ENCODE measurements around the gene PLXND1.
"Not testable (repeated sequence)": the region's sequence is repeated elsewhere in the genome, so short reads cannot be mapped to it uniquely, and the experiment has no call there.

The PLXND1 gene

DNA sequence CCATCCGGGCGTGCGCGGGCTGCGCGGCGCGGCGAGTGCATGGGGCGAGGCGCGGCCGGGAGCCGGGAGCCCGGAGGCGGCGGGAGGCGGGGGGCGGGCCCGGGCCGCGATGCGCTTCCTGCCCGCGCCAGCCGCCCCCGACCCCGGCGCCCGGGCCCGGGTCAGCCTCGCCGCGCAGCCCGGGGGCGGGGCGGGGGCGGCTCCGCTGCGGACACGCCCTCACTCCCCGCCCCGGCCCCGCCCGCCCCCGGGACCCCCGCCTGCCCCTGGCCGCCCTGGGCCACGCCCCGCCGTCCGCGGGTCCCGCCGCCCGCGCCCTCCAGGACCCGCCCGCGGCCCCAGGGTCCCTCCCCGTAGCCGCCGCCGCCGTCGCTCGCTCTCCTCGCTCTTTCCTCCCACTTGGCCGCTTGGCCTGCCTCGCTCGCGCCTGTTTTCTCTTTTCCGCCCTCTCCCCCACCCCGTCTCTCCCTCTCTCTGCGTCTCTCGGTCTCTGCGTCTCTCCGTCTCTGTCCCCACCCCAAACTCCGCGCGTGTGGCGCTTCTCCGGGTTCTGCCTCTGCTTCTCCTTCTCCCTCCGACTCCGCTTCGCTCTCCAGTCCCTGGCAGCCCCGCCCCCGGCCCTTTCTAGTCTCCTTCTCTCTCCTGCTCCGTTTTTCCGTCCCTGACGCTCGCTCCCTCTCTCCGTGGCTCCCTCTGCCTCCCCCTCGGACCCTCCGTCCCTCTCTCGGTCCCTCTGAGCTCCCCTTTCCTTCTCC, at the start of gene PLXND1:
PLXND1 (minus strand) TSS at position 41 of the 755 bp plus-strand sequence; CDS start at position 4, 37 bp downstream.
- DNase-seq = peak; percentile 13 to 94 (median 92)

DNA sequence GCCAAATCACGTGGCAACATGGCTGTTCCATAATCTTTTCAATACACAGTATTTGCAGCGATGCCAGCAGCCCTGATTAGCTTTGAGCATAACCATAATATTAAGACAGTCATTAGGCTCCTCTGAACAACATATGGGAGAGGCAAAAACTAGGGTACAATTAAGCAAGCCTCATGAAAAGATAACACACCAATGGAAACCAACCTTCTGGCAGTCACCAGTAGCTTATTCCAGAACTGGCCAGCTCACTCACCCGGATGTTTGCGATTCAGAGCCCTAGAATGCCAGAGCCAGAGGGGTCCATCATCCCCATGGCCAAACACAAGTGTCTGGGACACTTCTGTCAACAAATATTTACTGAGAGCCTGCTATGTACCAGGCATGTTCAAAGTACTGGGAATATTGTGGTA, 48.8 kb upstream of the PLXND1 start:
- DNase-seq = no peak

GRCh38 chr3:129654131-129654530, 47.7 kb upstream of the PLXND1 start:
- DNase-seq = no peak

DNA sequence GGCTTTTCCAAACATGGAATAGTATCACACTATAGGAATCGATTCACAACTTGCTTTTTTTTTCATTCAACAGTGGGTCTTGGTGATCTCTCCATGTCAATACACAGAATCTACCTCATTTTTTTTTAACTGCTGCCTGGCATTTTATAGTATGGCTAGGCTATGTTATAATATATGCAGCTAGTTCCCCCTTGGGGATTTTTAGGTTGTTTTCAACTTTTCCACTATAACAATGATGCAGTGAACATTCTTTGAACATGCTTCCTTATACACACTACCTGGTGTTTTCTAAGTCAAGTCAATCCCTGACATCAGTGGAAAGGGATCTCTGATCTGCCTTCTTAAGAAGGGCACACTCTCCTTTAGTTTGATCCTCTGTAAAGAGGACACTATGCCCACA, 46.5 kb upstream of the PLXND1 start:
- no peak for DNase-seq

GRCh38 chr3:129651435-129652202, 45.1 kb upstream of the PLXND1 start:
- DNase-seq = peak in 1 of 3 experiments; percentile 42

- DNase-seq = peak; percentile 2 to 77 (median 23)
Measured at GRCh38 chr3:129650256-129650872, 43.9 kb upstream of the PLXND1 start.

- peak in 1 of 3 experiments; percentile 28 for DNase-seq
Measured at GRCh38 chr3:129648391-129648790, 41.9 kb upstream of the PLXND1 start.

DNA sequence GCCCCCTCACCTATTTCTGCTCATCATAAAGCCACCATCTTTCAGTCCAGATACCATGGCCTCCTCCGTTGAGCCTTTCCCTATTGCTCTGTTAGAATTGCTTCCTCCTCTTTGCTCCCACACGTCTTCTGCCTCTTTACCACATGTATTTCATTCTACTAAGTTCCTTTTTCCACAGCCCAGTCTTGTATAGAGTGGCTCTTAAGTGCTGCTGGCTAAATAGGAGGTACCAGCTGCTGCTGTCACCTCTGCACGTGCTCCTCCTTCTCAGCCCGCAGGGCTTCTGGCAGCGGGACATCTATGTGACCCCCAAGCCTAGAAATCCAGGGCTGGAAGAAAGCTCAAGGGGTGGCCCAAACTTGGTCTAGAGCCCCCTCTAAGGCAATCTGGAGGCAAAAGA, 38.8 kb upstream of the PLXND1 start:
- no peak for DNase-seq

DNA sequence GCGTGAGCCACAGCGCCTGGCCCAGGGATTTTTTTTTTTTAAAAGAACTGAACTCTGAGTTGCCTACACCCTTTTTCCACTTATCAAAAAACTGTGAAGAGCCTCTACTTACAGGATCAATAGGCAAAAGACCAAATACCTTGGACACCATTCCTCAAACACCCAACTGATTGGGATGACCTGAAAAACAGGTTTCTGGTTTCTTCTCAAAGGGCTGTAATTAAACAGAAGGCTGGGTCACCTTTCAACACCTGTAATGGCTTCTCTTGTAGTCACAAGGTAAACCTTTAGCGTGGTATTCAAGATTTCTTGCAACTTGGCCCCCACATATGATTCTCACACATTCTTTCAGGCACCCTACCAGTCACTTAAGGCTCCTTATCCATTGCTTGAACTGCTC, 38.4 kb upstream of the PLXND1 start:
- DNase-seq = peak in 2 of 3 experiments; percentile 21 to 65

- DNase-seq = not testable (repeated sequence)
Measured at GRCh38 chr3:129641567-129642260, 35.2 kb upstream of the PLXND1 start.

DNA sequence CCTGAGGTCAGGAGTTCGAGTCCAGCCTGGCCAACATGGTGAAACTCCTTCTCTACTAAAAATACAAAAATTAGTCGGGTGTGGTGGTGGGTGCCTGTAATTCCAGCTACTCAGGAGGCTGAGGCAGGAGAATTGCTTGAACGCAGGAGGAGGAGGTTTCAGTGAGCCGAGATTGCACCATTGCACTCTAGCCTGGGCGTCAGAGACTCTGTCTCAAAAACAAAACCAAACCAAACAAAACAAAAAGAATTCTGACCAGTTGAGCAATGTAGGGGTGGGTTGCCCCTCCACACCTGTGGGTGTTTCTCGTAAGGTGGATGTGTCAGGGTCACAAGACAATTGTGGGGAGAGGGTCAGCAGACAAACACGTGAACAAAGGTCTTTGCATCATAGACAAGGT, 34.5 kb upstream of the PLXND1 start:
- DNase-seq = not testable (repeated sequence)

- no peak for DNase-seq
Measured at GRCh38 chr3:129638481-129638880, 32.0 kb upstream of the PLXND1 start.

- DNase-seq = no peak
Measured at GRCh38 chr3:129636082-129636481, 29.6 kb upstream of the PLXND1 start.

DNA sequence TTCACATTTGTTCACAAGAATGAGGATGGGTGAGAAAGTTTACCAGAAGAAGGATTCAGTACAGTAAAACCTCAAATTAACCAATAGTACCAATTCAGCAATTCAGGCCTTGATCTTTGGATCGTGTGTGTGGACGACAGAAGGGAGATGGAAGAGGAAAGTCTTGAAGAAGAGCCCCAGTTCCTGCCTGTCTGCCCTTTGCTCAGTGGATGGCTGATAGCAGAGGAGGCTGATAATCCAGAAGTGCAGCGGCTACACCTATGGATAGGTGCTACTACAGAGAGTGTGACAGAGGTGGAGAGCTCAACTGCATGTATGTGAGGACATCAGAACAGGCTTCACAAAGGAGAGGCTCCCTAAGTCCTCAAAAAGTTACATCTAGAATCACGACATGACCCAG, 29.2 kb upstream of the PLXND1 start:
- no peak for DNase-seq

DNA sequence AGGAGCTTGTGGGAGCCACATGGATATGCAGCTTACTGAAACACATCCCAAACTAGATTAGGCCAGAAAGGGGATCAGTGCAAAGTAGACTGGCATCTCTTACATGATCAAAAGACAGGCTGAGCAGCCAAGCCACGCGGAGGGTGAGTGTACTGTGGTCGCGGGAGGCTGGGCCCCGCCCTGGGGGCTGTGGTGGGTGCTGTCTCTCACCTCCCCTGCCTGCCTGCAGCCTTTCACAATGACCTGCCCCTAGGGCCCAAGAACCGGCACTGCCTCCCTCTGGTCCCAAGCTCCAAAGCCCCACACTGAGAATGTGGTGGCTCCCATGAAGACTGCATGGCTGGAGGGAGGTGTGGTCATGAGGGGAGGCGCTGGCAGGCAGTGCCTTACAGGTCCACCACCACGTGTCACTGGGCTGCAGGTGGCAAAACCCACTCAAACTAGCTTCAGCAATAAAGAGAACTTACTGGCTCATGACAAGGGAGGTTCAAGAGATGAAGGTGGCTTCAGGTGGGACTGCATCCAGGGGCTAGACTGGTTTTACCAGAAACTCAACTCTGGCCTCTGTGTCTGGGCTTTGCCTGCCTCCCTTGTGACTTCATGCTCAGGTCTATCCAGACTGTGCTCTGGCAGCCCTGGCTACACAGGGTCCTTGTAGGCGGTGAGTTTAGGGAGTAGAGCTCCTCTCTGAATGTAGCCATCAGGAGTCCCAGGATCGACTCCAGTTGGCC, 27.4 kb upstream of the PLXND1 start:
- no peak for DNase-seq

- DNase-seq = no peak
Measured at GRCh38 chr3:129632977-129633376, 26.5 kb upstream of the PLXND1 start.

GRCh38 chr3:129632556-129632955, 26.1 kb upstream of the PLXND1 start:
- no peak for DNase-seq

DNA sequence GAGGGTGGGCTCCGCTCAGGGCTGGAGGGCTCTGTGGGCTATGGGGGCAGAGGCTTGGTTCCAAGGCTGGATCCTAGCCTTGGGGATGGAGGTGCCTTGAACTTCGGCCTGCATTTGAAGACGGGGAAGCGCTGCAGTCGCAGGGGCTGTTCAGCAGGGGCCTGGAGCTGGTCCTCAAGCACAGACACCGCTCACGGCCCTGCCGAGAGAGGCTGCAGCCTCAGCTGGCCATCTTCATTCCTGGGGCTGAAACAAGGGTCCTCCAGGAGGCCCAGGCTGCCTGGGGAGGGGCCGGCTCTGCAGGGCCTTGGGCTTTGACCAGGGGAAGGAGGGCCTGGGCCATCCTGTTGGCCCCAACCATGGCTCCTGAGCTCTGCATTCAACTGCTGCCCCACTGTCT, 25.6 kb upstream of the PLXND1 start:
- no peak for DNase-seq

GRCh38 chr3:129629011-129629410, 22.5 kb upstream of the PLXND1 start:
- DNase-seq = no peak

- DNase-seq = no peak
Measured at GRCh38 chr3:129628169-129628522, 21.7 kb upstream of the PLXND1 start.

DNA sequence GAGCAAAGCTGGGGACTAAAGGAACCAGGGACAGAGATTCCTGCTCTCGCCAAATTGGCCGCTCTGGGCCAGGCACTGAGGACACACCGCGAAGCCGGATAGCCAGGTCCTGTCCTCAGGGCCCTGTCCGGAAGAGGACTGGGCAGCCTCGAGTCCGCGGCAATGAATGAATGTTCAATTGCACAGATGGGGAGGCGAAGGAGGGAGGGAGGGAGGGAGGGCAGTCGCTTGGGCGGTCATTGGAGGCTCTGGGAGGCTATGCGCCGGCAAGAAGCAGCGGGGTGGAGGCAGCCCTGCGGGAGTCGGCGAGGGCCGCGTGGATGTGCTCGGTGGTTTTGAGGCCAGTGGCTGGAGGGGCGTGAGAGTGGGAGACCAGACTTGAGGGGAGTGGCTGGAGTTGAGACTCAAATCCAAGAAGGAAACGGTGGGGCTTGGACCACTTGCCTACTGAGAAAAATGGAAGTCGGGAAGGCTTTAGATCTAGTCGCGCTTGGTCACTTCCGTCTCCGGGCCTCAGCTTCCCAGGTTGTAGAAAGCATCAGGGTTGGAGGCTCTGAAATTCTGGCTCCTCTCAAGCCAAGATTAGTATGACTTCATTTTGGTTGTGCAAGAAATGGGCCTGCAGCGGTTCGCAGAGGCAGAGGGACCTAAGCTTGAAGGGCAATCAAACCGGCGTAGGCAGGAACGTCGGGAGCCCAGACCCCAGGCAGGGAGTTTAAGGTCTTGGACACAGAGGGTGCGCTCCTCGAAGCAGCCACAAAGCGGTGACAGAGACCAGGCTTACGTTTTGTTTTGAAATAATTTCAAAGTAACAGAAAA, 21.1 kb upstream of the PLXND1 start:
- peak; percentile 80 to 97 (median 95) for DNase-seq
